ENCODE data around the gene CD81. TPM values are rescaled to one million over a fixed set of nuclear protein-coding genes. Genes with fewer than 3 reads are reported as not detected.
A peak's percentile ranks its signal among the peaks of the same experiment; 100 is the strongest.

CD81 gene
- total RNA-seq, 1 experiment from 2014 or later, result 288 TPM

DNA sequence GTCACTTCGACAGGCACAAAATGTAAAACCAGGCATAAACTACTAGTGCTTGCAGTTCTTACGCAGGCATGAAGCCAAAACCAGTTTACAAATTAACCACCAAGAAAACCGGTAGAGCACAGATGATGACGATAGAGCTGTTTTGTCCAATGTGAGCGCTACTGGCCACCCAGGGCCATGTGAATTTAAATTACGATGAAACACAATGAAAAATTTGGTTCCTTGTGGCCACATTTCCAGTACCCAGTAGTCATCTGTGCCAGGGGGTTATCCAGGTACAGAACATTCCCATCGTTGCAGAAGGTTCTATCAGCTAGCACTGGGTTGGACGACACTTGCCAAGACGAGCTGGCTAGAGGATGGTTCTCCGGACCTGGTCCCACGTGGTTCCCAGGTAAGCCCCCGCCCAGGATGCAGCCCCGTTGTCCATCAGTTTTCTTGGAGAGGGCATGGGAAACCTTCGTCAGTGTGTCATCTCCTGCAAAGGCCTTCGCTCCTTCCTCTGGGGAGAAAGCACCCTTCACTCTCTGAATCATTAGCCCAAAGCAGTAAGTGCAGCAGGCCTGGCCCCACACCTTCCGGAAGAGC lies 1.1 kb upstream of the CD81 start:
- DNase-seq (ENCODE audit: low spot score), result no peak

DNA sequence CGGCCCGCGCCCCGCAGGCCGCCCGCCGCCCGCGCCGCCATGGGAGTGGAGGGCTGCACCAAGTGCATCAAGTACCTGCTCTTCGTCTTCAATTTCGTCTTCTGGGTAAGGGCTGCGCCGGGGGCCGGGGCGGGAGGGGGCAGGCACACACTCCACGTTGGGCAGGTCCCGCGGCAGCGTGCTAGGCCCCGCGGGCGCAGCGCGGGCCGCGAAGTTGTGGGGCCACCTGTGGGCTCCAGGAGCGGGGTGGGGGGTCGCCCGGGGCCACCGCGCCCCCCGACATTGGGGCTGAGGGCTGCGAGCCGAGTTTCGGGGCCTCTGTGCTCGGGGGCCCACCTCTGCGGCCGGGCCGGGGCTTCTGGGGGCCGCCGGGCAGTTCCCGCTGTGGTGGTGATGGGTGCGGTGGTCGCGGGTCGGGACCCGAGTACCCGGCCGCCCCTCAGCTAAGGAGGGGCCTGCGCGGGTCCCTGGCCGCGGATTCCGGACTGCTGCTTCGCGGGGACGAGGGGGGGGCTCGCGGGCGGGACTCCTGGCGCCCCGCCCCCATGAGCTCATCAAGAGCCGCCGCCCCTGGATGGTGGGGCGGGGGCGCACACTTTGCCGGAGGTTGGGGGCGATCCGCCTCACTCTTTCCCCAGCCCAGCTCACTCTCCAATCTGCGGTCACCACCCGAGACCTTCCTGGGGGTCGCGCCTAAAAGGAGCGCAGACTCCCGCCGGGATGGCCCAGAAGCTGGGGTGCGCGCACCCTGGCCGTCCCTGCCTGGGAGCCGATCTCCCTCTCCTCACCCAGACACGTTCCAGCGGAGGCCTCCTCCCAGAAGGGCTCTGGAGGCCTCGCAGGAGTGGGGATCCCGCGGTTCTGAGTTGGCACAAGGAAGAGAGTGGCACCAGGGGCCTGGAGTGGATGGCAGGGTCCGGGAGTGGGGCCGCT lies 667 bp downstream of the CD81 start:
- peak; percentile 38 for DNase-seq (ENCODE audit: low spot score)

DNA sequence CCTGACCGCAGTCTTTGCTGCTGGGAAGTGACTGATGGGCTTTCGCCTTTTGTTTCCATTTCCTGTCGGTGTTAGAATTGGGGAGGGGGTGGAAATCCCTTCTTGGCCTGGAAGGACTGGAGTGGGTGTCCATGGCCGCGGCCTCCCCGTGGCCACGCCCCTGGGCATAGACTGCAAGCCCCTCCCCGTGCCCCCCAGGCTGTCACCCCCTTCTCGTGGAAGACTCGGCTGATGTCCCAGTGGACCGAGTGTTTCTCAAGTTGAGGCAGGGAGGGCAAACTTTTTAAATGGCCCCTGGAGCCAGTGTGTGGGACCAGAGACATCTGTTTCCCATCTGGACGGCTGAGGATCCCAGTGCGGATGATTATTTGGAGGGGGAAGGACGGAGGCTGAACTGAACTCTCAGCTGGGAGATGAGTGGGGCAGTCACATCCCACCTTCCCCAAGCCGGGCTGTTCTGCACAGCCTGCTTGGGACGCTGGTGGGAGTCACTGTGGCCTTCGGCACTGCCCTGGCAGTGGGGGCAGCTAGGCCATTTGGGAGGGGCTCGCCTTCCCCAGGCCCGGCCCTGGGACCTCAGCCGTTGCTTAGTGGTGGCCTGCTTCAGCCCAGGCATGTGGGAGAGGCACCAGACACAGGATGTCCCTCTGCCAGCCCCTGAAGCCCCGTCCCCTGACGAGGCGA lies 1.6 kb downstream of the CD81 start:
- DNase-seq (ENCODE audit: low spot score), result no peak

DNA sequence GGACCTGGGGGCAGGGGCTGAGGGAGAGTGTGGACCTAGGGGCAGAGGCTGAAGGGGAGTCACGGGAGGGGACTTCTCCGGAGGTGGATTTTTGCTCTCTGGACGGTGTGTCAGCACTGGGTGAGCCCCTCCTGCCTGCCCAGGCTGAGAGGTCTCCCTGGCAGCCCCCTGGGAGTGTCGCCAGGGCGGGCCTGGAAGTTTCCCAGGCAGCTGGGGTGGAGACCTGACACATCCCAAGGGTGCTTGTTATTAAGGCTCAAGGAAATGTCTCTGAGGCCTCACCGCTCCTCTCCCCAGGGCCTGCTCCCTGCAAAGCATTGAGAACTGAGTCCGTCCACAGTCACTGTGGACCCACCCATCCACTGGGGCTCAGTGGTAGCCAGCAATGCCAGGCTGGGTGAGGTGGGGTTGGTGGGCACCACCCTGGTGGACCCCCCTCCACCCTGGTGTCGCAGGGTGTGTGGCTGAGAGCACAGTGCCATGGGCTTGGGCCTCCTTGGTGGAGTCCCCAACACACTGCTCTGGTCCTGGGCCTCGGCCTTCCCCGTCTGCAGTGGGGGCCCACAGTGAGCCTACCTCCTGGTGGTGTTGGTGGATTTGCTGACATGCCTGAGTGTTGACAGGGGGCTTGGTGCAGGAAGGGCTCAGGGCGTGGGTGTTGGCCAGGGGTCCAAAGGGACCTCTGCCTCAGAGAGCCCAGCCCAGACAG lies 2.5 kb downstream of the CD81 start:
- no peak for DNase-seq (ENCODE audit: low spot score)

DNA sequence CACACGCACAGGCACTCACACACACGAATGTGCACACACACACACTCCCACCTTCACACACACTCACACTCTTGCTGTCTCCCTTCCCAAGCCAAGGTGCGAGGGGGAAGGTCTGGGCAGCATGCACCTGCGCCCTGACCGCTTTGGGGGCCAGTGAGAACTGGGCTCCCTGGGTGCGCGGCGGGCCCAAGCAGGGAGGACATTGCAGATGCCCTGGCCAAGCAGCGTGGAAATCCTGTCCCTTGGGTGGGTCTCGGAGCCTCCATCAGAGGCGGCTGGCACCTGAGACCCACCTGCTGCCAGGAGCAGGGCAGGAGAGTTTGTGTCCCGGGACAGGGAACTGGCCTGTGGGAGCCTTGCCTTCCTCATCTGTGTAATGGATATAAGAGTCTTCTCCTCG lies 3.3 kb downstream of the CD81 start:
- DNase-seq (ENCODE audit: low spot score), result no peak

DNA sequence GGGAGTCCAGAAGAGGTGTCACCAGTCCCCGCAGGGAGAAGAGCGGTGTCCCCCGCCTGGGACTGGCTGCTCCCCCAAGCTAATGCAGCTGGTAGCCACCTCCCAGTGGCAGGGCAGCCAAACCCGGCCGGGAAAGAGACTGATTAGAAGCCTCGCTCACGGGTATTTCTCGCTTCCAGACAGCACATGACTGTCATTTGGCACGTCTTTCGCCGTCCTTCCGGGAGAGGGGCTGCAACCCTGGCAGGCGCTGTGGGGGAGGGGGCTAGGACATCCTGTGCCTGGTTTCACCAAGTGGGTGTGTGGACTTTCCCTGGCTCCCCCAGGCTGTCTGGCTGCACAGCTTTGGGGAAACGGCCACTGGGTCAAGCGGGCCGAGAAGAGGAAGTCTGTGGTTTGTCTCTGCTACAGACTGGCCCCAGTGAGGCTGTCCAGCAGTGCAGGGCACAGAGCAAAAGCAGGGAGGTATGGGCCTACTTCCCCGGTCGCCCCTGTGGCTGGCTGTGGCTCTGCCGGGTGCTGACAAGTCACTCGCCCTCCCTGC lies 3.8 kb downstream of the CD81 start:
- DNase-seq (ENCODE audit: low spot score), result peak; percentile 69

GRCh38 chr11:2381494-2382128 lies 4.5 kb downstream of the CD81 start:
- DNase-seq (ENCODE audit: low spot score), result no peak

- peak; percentile 66 for DNase-seq (ENCODE audit: low spot score)
These were observed 5.0 kb downstream of the CD81 start for GRCh38 chr11:2382129-2382517.

DNA sequence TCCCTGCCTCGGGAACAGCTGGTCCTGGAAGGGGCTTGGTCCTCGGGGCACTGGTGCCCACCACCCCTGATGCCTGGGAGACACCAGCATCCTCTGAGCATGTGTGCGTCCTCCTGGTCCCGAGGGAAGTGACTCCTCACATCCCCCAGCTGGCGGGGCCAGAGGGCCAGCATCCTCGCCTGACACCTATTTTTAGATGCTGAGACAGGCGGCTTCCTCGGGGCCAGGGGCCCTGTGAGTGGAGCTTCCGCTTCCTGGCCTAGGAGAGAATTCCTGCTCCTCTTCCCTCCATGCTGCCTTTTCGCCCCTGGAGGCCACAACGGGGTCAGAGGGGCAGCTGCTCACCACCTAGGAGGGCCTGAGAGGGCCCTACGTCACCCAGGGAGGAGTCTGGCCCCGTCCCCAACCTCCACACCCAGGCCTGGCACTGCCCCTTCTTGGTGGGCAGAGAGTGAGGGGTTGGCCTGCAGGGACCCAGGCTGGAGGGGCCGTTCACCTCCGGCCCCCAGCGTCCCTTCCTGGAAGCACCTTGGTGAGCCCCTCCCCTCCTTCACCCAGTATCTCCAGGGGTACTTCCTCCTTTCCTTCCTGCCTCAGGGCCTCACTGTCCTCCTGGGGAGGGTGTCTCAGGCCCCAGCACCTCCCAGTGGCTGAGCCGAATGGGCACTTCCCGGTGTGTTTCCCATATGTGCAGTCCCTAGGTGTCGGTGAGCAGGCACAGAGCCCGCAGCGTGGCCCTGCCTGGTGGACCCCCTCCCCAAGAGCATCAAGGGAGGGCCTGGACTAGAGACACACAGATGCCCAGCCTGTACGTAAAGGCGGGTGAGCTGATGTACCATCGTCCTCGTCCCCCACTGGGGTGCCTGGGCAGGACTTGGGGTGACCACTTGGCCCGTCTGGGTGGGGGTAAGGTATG lies 6.1 kb downstream of the CD81 start:
- peak; percentile 84 for DNase-seq (ENCODE audit: low spot score)

DNA sequence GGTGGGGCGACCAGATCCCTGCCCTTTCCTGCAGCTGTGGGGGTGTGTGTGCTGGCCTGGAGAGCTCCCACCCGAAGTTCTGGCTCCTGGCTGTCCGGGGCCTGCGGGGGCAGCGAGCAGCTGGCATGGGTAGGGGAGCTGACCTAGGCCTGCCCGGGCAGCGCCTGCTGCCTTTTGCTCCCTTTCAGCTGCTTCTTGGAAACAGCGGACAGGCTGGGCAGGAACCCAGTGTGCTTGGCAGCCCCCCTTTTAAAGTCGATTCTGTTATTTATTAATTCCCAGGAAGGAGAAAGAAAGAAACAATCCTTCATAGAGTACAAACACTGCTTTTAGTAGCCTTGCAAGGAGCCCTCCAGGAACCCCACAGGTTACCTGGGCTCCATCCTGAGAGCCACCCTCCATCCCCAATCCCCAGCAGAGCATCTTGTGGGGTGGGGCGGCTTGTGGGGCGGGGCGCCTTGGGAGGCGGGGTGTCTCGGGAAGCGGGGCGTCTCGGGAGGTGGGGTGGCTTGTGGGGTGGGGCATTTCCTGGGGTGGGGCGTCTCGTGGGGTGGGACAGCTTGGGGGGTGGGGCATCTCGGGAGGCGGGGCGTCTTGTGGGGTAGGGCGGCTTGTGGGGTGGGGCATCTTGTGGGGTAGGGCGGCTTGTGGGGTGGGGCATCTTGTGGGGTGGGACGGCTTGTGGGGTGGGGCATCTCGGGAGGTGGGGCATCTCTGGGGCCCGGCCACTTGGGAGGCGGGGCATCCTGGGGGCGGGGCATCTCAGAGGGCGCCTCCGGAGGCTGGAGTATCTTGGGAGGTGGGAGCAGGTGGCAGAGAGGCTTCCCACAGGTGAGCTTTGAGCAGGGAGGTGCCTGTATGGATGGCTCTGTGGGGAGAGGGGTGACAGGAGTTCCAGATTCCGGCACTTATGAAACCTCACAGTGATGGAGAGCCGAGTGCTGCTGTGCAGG lies 7.0 kb downstream of the CD81 start:
- no peak for DNase-seq (ENCODE audit: low spot score)

DNA sequence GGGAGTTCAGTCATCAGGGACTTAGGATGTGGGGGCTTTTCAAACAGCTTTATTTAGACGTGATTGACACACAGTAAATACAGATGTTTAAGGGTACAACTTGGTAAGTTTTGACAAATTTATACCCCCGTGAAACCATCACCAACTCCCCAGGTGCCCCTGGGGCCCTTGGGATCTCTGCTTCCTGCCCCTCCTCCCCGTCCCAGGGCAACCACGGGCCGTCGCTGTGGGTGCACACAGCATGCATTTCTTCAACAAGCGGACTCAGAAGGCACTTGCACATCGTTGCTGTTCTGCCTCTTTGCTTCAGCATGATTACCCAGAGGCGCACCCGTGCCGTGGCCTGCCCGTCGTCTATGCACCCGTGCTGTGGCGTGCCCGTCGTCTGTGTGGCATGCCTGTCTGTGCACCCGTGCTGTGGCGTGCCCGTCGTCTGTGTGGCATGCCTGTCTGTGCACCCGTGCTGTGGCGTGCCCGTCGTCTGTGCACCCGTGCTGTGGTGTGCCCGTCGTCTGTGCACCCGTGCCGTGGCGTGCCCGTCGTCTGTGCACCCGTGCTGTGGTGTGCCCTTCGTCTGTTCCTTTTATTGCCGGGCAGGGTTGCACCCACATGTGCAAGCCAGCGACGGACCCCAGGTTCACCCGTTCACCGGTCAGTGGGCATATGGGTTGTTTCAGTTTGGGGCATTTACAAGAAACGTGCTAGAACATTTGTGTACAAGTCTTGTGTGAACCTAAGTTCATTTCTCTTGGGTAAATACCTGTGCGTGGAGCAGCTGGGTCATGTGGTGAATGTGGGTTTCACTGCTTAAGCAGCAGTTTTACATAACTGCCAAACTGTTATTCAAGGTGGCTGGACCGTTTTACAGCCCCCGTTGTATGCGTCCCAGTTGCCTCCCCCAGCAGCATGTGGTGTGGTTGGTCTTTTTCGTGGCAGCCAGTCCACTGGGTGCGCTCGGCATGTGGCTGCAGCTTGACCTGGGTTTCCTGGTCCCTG lies 8.3 kb downstream of the CD81 start:
- no peak for DNase-seq (ENCODE audit: low spot score)

GRCh38 chr11:2386591-2386990 lies 9.5 kb downstream of the CD81 start:
- no peak for DNase-seq (ENCODE audit: low spot score)

GRCh38 chr11:2387266-2387987 lies 10.3 kb downstream of the CD81 start:
- DNase-seq (ENCODE audit: low spot score), result peak; percentile 42

DNA sequence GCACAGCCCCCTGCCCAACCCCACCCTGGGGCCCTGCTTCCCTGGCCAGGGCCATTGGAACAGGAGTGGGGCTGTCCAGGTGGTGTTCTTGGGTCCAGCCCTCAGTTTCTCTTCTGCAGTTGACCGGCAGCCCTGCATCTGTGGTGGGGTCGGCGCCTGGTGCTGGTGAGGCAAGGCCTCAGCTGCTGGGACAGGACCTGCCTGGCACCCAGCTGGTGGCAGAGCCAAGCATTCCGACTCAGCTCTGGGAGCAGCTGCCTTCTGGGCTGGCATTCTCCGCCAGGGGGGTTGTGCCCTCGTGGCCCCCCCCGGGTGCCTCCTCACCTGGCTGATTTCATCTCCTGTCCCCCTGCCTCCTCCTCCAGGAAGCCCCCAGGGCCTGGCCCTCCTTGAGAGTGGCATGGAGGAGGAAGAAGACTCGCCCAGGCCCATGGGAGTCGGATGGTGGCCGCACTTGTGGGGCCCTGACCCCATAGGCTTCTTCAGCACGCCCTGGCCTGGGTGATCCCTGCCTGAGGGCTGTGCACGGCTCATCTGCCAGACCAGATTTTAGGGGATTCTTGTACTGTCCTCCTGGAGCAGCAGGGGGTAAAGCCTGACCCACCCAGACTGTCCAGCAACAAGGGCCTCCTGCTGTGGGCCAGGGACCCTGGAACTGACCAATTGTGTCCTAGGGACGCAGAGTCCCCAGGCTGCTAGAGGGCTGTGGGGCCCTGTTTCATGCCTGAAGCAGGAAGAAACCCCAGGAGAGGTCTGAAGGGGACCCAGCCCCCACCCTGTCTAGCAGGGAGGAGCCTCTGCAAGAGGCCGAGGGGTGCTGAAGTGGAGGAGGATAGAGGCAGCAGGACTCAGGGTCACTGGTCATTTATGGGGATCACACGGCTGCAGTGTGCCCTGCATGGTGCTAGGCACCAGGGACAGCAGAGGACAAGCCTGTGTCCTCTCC lies 11.6 kb downstream of the CD81 start:
- DNase-seq (ENCODE audit: low spot score), result no peak

- DNase-seq (ENCODE audit: low spot score), result peak; percentile 62
These were observed 12.4 kb downstream of the CD81 start for GRCh38 chr11:2389377-2390026.
